RWPE1 (cell line): ENCODE measurements around the gene ICOSLG.
"Not testable (repeated sequence)": the region's sequence is repeated elsewhere in the genome, so short reads cannot be mapped to it uniquely, and the experiment has no call there.

Source experiments
- CTCF ChIA-PET: fragments of 350-600 bp; sonication (Branson Sonifier 250); formaldehyde crosslinking; extraction: SDS; loops from one replicate; lab custom pipeline; 2021; lab: Yijun Ruan, JAX
- POLR2A ChIA-PET: fragments of 400-600 bp; formaldehyde crosslinking; extraction: SDS; loops from one replicate; lab custom pipeline; 2020; ENCODE audit warnings: antibody characterized with exemption; ENCODE audit not compliant: low non-redundant PET; lab: Yijun Ruan, JAX
- DNase-seq: peaks from one replicate; pipeline ENCODE4 v3.0.0; 2012; ENCODE audit warnings: low spot score
- H3K27ac ChIP-seq: fragments of 450-650 bp; 2 replicates; pipeline ENCODE4 v1.5.1; 2017
- TF ChIP-seq, protein P1 (sequence below): fragments of 450-650 bp; conservative IDR thresholded peaks from 2 replicates; pipeline ENCODE4 v1.5.1; 2017; ENCODE audit warnings: low read depth, mild to moderate bottlenecking

ICOSLG gene

DNA sequence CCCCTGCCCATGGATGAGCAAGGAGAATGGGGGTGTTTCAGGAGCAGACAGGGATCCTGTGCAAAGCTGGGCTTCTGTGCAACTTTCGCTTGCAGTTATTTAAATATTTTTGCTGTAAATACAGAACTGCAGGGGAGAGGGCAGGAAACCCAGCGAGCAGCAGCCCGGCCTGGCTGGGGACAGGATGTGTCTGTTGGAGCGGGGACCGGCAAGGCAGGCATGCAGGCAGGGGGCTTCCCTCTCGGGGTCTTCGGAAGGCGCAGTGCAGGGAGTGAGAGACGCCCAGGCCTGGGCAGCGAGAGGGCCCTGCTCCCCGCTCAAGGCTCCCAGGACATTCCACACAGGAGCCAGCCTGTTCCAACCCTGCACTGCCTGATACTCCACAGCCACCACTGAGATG, 43.2 kb upstream of the ICOSLG start:
- TF ChIP-seq, protein P1, sequence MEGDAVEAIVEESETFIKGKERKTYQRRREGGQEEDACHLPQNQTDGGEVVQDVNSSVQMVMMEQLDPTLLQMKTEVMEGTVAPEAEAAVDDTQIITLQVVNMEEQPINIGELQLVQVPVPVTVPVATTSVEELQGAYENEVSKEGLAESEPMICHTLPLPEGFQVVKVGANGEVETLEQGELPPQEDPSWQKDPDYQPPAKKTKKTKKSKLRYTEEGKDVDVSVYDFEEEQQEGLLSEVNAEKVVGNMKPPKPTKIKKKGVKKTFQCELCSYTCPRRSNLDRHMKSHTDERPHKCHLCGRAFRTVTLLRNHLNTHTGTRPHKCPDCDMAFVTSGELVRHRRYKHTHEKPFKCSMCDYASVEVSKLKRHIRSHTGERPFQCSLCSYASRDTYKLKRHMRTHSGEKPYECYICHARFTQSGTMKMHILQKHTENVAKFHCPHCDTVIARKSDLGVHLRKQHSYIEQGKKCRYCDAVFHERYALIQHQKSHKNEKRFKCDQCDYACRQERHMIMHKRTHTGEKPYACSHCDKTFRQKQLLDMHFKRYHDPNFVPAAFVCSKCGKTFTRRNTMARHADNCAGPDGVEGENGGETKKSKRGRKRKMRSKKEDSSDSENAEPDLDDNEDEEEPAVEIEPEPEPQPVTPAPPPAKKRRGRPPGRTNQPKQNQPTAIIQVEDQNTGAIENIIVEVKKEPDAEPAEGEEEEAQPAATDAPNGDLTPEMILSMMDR: no peak
- DNase-seq: no peak
- no peak overlapping the region for H3K27ac ChIP-seq
- CTCF ChIA-PET: no interaction called here
- POLR2A ChIA-PET: no interaction called here

DNA sequence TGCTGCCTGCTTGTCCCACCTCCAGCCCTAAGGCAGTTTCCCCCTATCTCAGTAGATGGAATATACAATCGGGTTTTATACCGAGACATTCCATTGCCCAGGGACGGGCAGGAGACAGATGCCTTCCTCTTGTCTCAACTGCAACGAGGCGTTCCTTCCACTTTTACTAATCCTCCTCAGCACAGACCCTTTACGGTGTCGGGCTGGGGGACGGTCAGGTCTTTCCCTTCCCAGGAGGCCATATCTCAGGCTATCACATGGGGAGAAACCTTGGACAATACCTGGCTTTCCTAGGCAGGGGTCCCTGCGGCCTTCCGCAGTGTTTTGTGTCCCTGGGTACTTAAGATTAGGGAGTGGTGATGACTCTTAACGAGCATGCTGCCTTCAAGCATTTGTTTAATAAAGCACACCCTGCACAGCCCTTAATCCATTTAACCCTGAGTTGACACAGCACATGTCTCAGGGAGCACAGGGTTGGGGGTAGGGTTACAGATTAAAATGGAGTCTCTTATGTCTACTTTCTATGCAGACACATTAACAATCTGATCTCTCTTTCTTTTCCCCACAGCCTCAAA, 42.6 kb upstream of the ICOSLG start:
- DNase-seq, CTCF ChIA-PET, POLR2A ChIA-PET, H3K27ac ChIP-seq: not testable (repeated sequence)

DNA sequence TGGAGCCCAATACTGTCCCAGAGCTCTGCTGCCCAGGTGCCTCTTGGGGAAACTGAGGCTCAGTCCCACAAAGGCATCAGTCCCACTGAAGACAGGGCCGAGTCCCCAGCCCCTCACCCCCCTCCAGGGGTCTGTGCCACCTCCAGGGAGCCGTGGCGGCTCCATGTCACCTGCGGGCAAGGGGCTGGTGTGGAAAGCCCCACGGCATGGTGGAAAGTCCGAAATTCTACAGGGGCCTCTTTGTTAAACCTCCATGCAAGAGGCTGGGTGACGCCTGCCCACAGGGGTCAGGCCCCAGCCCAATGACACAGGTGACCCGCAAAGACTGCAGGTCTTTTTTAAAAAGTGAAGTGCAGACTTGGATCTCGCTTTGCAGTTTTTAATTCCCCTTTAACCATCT, 41.6 kb upstream of the ICOSLG start:
- H3K27ac ChIP-seq: no peak overlapping the region
- POLR2A ChIA-PET: no interaction called here
- TF ChIP-seq, protein P1: no peak
- no peak for DNase-seq
- CTCF ChIA-PET: no interaction called here

DNA sequence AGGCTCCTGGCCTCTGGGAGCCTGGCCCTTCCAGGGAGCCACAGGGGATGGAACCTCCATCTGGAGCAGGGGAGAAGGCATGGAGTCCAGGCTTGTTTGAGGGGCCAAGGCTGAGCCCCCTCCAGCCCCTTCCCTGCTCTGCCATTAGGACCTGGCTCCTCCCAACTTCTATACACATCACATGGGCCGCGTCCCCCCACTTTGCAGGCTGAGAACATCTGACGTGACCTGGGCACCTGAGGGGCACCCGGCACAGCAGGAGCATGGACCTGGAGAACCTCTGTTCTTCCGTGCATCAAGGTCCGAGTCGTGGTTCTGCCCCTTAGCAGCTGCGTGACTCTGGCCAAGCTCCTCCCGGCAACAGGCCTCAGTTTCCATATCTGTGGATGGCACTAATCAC, 41.1 kb upstream of the ICOSLG start:
- H3K27ac ChIP-seq: no peak overlapping the region
- DNase-seq: no peak
- POLR2A ChIA-PET: no interaction called here
- CTCF ChIA-PET: no interaction called here
- TF ChIP-seq, protein P1: no peak

DNA sequence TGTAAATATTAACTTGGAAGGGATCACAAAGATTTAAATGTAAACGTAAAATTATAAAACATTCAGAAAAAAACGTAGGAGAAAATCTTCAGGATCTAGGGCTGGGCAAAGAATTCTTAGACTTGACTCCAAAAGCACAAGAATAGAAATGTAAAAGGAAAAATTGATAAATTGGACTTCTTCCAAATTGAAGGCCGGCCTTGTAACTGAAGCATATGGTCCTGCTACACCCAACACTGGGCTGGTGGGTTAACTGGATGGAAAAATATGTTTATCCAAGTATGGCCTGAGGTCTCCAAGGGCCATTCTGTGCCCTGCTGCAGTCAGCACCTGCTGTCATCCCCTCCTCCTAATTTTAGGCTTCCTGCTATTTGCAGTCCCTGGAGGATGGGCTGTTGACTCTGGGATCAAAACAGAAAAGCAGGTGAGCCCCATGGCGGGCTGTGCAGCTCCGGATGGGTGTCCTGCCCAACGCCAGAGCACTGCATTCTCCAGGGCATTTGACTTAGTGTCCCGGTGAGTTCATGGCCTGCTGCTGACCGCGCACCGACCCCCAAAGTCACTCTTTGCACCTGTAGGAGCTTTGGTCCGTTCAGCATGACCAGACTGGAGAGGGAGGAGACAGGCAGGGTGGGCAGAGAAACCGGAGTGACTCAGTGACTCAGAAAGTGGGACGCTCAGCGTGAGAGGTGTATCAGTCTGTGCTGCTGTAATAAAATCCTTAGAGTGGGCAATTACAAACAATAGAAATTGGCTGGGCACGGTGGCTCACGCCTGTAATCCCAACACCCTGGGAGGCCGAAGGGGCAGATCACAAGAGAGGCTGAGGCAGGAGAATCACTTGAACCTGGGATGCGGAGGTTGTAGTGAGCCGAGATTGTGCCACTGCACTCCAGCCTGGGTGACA, 38.9 kb upstream of the ICOSLG start:
- ChIA-PET POLR2A (no interaction called here), CTCF (no interaction called here)
- DNase-seq: no peak
- no peak overlapping the region for H3K27ac ChIP-seq
- TF ChIP-seq, protein P1: no peak

DNA sequence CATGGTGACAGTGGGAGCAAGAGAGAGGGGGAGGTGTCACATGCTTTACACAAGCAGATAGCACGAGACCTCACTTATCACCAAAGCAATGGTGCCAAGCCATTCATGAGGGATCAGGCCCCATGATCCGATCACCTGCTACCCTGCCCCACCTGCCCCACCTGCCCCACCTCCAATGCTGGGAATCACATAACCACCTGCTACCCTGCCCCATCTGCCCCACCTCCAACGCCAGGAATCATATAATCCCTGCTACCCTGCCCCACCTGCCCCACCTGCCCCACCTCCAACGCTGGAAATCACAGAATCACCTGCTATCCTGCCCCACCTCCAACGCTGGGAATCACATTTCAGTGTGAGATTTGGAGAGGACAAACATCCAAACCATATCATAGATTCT, 34.3 kb upstream of the ICOSLG start:
- ChIA-PET CTCF (no interaction called here), POLR2A (no interaction called here)
- DNase-seq: no peak
- TF ChIP-seq, protein P1: no peak
- H3K27ac ChIP-seq: no peak overlapping the region

DNA sequence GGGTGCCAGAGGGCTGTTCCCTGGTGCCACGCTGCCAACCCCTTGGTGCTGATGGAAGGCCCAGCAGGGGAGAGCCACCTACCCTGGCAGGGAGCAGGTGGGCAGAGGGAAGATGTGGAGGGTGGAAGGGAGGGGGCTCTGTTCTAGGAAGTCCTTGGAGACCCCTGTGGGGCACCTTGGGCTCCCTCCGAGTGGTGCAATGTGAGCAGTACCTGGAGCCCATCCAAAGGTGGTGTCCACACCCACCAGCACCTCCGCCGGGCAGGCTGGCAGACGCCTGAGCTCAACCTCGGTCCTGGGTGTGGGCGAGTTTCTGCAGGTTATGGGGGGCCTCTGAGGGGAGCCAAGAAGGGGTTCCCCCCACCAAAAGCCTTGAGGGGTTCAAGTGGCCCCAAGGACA, 32.3 kb upstream of the ICOSLG start:
- CTCF ChIA-PET: no interaction called here
- TF ChIP-seq, protein P1: no peak
- H3K27ac ChIP-seq: no peak overlapping the region
- POLR2A ChIA-PET: no interaction called here
- no peak for DNase-seq
